Right atrium auricular region (tissue), 2 donors: ENCODE data around the gene BFSP1. TPM values are rescaled to one million over a fixed set of nuclear protein-coding genes. Genes with fewer than 3 reads are reported as not detected.

Source experiments
- DNase-seq: peaks from one replicate; pipeline ENCODE4 v3.0.0-alpha.2; 2019; ENCODE audit warnings: low spot score
- H3K27ac ChIP-seq, 2 donors: fragments of 200-600 bp; sonication (generic); 1 replicate in 1 of 2; 2 replicates in 1 of 2; pipeline ENCODE4 v1.5.1; 2016 to 2019
- H3K27me3 ChIP-seq, 2 donors: fragments of 200-600 bp; sonication (generic); one replicate each; pipeline versions ENCODE4 v1.5.1 to v1.6.0; 2017 to 2019
- H3K36me3 ChIP-seq: fragments of 200-600 bp; sonication (generic); one replicate; pipeline ENCODE4 v1.5.1; 2016
- H3K4me1 ChIP-seq, 2 donors: fragments of 200-600 bp; sonication (generic); one replicate each; pipeline versions ENCODE4 v1.5.1 to v1.6.0; 2017 to 2019
- H3K4me3 ChIP-seq, 2 donors: fragments of 200-600 bp; sonication (generic); 1 replicate in 1 of 2; 2 replicates in 1 of 2; pipeline ENCODE4 v1.5.1; 2017 to 2019; ENCODE audit warnings: mild to moderate bottlenecking in 1 of 2, moderate library complexity in 1 of 2
- H3K9me3 ChIP-seq, 2 donors: fragments of 200-600 bp; sonication (generic); one replicate each; pipeline ENCODE4 v1.5.1; 2019
- total RNA-seq, 2 donors: library from RNA; depleted of rRNA; stranded (reverse); fragments of >200 nt; gene quantifications; one replicate each; pipeline ENCODE4 v1.1.0, GENCODE V29; 2016
- TF ChIP-seq, protein P1 (sequence below), 2 donors: fragments of 200-600 bp; sonication (generic); IDR thresholded peaks; one replicate each; pipeline ENCODE4 v1.5.1; 2019; ENCODE audit warnings: antibody characterized with exemption in 2 of 2

BFSP1 gene
- total RNA-seq, 2 donors from 2014 or later, result 0.51 to 1.3 TPM

DNA sequence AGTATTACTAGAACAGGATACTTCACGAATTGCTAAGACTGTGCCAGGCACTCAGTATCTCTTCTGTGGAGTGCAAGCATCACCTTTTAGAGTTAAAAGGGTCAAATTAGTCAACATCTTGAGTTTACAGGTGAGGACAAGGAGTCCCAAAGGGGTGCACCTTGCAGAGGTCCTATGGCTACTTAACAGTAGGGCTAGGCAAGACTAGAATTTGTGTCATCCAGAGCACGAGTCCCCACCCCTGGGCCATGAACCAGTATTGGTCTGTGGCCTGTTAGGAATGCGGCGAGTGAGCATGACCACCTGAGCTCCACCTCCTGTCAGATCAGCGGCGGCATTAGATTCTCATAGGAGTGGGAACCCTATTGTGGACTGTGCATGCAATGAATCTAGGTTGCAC lies 28.2 kb upstream of the BFSP1 start:
- no peak for DNase-seq
- no peaks in the 10 kb centered on the region for H3K36me3 ChIP-seq
- no peak overlapping the region for H3K4me3 ChIP-seq
- TF ChIP-seq, protein P1, sequence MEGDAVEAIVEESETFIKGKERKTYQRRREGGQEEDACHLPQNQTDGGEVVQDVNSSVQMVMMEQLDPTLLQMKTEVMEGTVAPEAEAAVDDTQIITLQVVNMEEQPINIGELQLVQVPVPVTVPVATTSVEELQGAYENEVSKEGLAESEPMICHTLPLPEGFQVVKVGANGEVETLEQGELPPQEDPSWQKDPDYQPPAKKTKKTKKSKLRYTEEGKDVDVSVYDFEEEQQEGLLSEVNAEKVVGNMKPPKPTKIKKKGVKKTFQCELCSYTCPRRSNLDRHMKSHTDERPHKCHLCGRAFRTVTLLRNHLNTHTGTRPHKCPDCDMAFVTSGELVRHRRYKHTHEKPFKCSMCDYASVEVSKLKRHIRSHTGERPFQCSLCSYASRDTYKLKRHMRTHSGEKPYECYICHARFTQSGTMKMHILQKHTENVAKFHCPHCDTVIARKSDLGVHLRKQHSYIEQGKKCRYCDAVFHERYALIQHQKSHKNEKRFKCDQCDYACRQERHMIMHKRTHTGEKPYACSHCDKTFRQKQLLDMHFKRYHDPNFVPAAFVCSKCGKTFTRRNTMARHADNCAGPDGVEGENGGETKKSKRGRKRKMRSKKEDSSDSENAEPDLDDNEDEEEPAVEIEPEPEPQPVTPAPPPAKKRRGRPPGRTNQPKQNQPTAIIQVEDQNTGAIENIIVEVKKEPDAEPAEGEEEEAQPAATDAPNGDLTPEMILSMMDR (IDR thresholded peaks at IDR 0.05), result no peak
- H3K9me3 ChIP-seq, result no peaks in the 10 kb centered on the region
- H3K27ac ChIP-seq, result peak overlapping the region; percentile 81 to 89
- peaks cover 0 to 50% of the 10 kb centered on the region in 2 donors for H3K4me1 ChIP-seq
- H3K27me3 ChIP-seq, result no peaks in the 10 kb centered on the region

GRCh38 chr20:17558941-17559304 lies 27.7 kb upstream of the BFSP1 start:
- H3K9me3 ChIP-seq, result no peaks in the 10 kb centered on the region
- H3K4me3 ChIP-seq, result no peak overlapping the region
- H3K27ac ChIP-seq, result peak overlapping the region; percentile 81 to 89
- H3K27me3 ChIP-seq, result no peaks in the 10 kb centered on the region
- no peaks in the 10 kb centered on the region for H3K36me3 ChIP-seq
- TF ChIP-seq, protein P1 (IDR thresholded peaks at IDR 0.05), result no peak
- DNase-seq, result no peak
- peaks cover 0 to 50% of the 10 kb centered on the region in 2 donors for H3K4me1 ChIP-seq

DNA sequence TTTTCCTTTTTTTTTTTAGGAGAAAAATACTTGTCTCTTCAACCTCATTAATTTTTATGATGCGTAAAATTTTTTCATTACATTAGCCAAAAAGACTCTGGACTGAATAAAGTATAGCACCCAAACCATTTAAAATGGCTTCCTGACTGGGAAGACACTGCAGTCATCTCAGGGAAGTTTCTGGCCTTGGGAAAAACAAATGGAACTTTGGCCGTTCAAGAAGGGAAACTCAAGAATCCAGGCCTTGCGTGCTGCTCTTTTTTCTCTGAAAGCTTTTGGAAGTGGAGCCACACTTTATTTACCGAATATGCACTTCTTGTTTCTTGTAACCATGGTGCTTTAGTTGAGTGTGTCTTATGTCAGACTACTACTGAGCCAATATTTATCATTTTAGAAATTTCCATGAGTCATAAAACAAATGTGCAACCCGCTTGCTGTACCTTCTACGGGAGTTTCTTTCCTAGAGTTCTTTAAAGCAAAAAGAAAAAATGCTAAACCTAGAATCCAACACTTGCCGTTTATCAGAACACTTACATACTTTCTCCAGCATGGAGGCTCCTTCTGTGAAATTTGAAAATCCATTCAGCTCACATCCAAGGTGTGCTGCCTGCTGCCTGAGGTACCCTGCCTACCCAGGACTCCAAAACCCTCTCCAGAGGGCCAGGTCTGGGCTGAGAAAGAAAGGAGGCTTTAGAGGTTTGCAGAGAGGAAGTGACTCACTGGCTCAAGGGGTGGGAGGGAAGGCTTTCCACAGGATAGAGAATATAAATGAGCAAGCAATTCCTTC lies 27.2 kb upstream of the BFSP1 start:
- H3K4me1 ChIP-seq, result peaks cover 0 to 49% of the 10 kb centered on the region in 2 donors
- no peak overlapping the region for H3K4me3 ChIP-seq
- peak; percentile 85 for DNase-seq
- TF ChIP-seq, protein P1 (IDR thresholded peaks at IDR 0.05), result no peak
- H3K9me3 ChIP-seq, result no peaks in the 10 kb centered on the region
- no peaks in the 10 kb centered on the region for H3K27me3 ChIP-seq
- no peaks in the 10 kb centered on the region for H3K36me3 ChIP-seq
- H3K27ac ChIP-seq, result peak overlapping the region; percentile 81 to 89

- H3K4me3 ChIP-seq, result no peak overlapping the region
- H3K27me3 ChIP-seq, result no peaks in the 10 kb centered on the region
- no peak for DNase-seq
- TF ChIP-seq, protein P1 (IDR thresholded peaks at IDR 0.05), result no peak
- H3K27ac ChIP-seq, result peak overlapping the region; percentile 81 to 89
- no peaks in the 10 kb centered on the region for H3K36me3 ChIP-seq
- no peaks in the 10 kb centered on the region for H3K9me3 ChIP-seq
- H3K4me1 ChIP-seq, result peaks cover 0 to 42% of the 10 kb centered on the region in 2 donors
These were observed 26.5 kb upstream of the BFSP1 start for GRCh38 chr20:17557675-17558006.

- TF ChIP-seq, protein P1 (IDR thresholded peaks at IDR 0.05), result no peak
- H3K4me3 ChIP-seq, result no peak overlapping the region
- H3K27ac ChIP-seq, result peak overlapping the region; percentile 81 to 89
- no peak for DNase-seq
- no peaks in the 10 kb centered on the region for H3K27me3 ChIP-seq
- H3K36me3 ChIP-seq, result no peaks in the 10 kb centered on the region
- H3K9me3 ChIP-seq, result no peaks in the 10 kb centered on the region
- peaks cover 0 to 38% of the 10 kb centered on the region in 2 donors for H3K4me1 ChIP-seq
These were observed 25.9 kb upstream of the BFSP1 start for GRCh38 chr20:17556837-17557674.
